GM19099 (cell line): ENCODE data around the gene PRKAG3.

ENCODE experiments used
- POLR2A ChIP-seq: IDR thresholded peaks from 3 replicates; pipeline ENCODE4 v1.6.1; 2011; ENCODE audit warnings: low read depth; ENCODE audit not compliant: insufficient read length; ENCODE audit errors: extremely low read depth

Gene PRKAG3

GRCh38 chr2:218816561-218817011 is 15.0 kb downstream of the PRKAG3 start:
- TF ChIP-seq POLR2A: no peak

DNA sequence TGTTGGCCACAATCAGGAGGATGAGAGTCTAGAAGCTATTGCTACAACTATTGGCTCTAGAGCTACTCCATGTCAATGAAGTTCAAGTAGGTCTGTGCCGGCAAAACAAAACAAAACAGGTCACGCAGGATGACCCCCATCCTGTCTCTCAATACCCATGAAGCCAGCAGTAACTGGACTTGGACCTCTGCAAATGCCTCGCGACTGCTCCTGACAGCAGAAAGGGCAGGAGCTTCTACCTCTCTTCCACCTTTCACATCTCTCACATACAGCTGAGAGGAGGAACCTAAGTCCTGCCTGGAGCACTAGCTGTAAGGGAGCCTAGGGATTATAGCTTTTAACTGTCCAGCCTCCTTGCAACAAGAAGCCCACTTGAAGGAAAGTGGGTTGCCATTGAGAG is 16.0 kb downstream of the PRKAG3 start:
- no peak for TF ChIP-seq POLR2A

- TF ChIP-seq POLR2A: no peak
Measured at GRCh38 chr2:218815244-218815637, 16.4 kb downstream of the PRKAG3 start.

- no peak for TF ChIP-seq POLR2A
Measured at GRCh38 chr2:218814540-218815243, 16.9 kb downstream of the PRKAG3 start.

- TF ChIP-seq POLR2A: no peak
Measured at GRCh38 chr2:218813771-218814460, 17.7 kb downstream of the PRKAG3 start.

DNA sequence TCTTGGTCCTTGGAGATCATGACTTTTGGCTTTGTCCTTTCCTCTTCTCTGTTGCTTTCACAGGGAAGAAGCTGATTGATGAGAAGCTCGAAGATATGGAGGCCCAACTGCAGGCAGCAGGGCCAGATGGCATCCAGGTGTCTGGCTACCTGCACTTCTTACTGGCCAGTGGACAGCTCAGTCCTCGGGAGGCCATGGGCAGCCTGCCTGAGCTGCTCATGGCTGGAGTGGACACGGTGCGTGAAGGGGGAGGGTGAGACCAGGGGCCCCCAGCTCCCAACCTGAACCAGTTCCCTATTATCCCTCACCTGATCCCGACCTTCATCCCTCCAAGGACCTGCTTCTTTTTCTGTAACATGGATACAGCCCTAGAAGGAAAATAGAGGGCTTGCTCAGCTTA is 18.7 kb downstream of the PRKAG3 start:
- no peak for TF ChIP-seq POLR2A

- no peak for TF ChIP-seq POLR2A
Measured at GRCh38 chr2:218812096-218812815, 19.3 kb downstream of the PRKAG3 start.

- TF ChIP-seq POLR2A: no peak
Measured at GRCh38 chr2:218811382-218811781, 20.2 kb downstream of the PRKAG3 start.

DNA sequence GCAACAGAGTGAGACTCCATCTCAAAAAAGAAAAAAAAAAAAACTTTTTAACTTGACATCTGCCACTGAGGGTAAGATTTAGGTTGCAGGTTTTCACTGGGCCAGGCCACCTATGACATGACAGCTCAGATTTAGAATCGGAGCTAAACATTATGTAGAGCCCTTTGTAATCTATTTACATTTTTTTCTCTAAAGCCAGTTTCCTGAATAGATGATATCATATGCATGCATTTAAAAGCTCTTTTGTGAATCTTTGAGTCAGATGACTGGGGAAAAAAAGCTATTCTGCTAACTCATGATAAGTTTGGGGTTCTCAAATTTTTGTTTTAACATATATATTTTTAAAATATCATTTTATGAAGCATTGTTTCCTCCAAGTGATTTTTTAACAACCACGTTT is 21.3 kb downstream of the PRKAG3 start:
- no peak for TF ChIP-seq POLR2A

GRCh38 chr2:218809515-218809914 is 22.1 kb downstream of the PRKAG3 start:
- no peak for TF ChIP-seq POLR2A

DNA sequence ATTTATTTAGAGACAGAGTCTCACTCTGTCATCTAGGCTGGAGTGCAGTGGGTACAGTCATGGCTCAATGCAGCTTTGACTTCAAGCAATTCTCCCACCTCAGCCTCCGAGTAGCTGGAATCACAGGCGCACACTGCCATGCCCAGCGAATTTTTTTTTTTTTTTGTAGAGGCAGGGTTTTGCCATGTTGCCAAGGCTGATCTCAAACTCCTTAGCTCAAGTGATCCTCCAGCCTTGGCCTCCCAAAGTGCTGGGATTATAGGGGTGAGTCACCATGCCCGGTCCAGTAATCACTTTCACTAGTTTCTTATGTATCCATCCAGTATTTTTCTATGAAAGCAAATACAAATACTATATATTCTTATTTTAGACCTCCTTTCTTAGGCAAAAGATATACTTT is 24.0 kb downstream of the PRKAG3 start:
- TF ChIP-seq POLR2A: no peak

DNA sequence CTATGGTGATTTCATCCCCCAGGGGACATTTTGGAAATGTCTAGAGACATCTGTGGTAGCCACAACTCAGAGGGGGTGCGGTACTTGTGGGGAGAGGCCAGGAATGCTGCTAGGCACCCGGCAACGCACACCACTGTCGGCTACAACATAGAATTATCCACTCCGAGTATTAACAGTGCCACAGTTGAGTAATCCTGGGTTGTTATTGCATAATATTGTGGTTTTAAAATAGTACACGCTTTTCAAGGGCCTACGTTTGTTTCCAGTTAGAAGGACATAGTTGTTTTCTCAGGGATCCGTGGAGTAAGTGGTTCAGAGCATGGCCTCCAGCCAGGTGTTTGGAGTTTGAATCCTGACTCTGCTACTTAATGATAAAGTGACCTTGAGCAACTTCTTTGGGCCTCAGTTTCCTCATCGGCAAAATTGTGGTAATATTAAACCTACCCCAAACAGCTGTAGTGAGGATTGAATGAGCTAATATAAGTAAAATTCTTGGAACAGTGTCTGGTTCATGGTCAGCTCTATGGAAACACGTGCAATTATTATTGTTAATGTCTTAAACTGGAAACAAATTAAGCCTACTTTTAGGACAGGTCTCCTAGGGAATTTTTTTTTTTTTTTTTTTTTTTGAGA is 25.1 kb downstream of the PRKAG3 start:
- no peak for TF ChIP-seq POLR2A

DNA sequence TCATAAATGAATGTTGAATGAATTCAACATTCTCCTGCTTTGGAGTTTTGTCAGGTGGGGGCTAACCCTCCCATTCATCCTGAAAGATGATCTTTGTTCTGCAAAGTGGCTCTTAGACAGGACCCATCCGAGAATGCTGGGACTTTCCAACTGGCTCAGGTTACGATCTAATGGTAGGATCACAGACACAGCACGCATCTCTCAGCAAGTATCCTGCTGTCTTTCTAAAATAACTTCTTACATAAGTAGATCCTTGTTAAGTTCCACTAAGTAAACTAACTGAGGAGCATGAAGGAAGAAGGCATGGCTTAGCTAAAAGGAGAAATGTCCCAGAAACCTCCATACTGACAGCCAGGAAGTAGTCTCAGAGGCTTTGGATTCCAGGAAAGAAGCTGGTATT is 26.0 kb downstream of the PRKAG3 start:
- TF ChIP-seq POLR2A: no peak

DNA sequence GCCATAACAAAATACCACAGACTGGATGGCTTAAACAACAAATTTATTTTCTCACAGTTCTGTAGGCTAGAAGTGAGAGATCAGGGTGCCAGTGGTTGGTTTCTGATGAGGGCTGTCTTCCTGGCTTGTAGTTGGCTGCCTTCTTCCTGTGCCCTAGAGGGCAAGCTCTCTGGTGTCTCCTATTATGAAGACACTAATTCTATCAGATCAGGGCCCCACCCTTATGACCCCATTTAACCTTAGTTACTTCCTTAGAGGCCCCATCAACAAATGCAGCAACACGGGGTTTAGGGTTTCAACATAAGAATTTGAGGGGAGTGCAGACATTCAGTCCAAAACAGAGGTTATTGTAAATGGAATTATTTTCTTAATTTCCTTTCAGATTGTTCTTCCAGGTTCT is 26.8 kb downstream of the PRKAG3 start:
- TF ChIP-seq POLR2A: no peak

DNA sequence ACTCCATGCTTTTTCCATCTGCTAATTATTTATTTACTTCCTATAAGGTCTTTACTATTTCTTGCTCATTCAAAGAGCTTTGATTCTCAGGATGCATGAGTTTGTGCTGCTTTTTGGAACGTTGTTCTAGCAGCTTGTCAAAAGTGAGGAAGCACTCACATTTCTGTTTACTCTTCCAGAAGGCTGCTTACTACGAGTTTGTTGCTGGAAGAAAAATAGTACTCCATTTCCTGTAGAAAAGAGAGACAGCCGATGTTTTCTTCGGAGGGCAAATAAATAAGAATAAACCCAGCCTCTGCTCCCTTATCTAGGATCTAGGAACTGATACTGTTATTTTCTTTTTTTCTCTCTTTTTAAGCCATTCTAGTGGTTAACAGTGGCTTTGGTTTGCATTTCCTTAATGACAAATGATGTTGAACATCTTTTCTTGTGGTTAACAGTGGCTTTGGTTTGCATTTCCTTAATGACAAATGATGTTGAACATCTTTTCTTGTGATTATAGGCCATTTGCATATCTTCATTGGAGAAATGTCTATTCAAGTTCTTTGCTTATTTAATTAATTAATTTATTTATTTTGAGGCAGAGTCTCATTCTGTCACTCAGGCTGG is 29.1 kb downstream of the PRKAG3 start:
- TF ChIP-seq POLR2A: no peak

GRCh38 chr2:218799990-218800389 is 31.6 kb downstream of the PRKAG3 start:
- TF ChIP-seq POLR2A: no peak
